GM21786 (cell line): ENCODE measurements around the gene PGA3.
"Not testable (repeated sequence)": the region's sequence is repeated elsewhere in the genome, so short reads cannot be mapped to it uniquely, and the experiment has no call there.

Experiments
- ATAC-seq: cut with Tn5 transposase; IDR thresholded peaks from one replicate; pipeline ENCODE4 v1.9.1; 2021; ENCODE audit not compliant: unreplicated experiment

The PGA3 gene

GRCh38 chr11:61204502-61205059 is 1.3 kb downstream of the PGA3 start:
- not testable (repeated sequence) for ATAC-seq

GRCh38 chr11:61207636-61208310 is 4.5 kb downstream of the PGA3 start:
- ATAC-seq = not testable (repeated sequence)

- ATAC-seq = not testable (repeated sequence)
Observed at GRCh38 chr11:61210629-61211028, 7.3 kb downstream of the PGA3 start.

- not testable (repeated sequence) for ATAC-seq
Observed at GRCh38 chr11:61211327-61211952, 8.1 kb downstream of the PGA3 start.

- not testable (repeated sequence) for ATAC-seq
Observed at GRCh38 chr11:61212202-61212601, 8.9 kb downstream of the PGA3 start.

- ATAC-seq = not testable (repeated sequence)
Observed at GRCh38 chr11:61213711-61214324, 10.5 kb downstream of the PGA3 start.

- ATAC-seq = not testable (repeated sequence)
Observed at GRCh38 chr11:61218306-61218705, 15.0 kb downstream of the PGA3 start.

GRCh38 chr11:61219016-61219415 is 15.7 kb downstream of the PGA3 start:
- not testable (repeated sequence) for ATAC-seq

GRCh38 chr11:61222047-61222446 is 18.7 kb downstream of the PGA3 start, which contains the start of gene PGA4:
TSS of gene PGA4 (plus strand) at chr11:61222347. CDS start at chr11:61222401, 54 bp downstream.
- not testable (repeated sequence) for ATAC-seq

GRCh38 chr11:61222692-61223091 is 19.4 kb downstream of the PGA3 start:
- not testable (repeated sequence) for ATAC-seq

- not testable (repeated sequence) for ATAC-seq
Observed at GRCh38 chr11:61226457-61227137, 23.3 kb downstream of the PGA3 start.

- not testable (repeated sequence) for ATAC-seq
Observed at GRCh38 chr11:61229458-61229857, 26.1 kb downstream of the PGA3 start.

GRCh38 chr11:61231033-61231432 is 27.7 kb downstream of the PGA3 start:
- ATAC-seq = not testable (repeated sequence)

- ATAC-seq = not testable (repeated sequence)
Observed at GRCh38 chr11:61231585-61231984, 28.3 kb downstream of the PGA3 start.

GRCh38 chr11:61232548-61233145 is 29.3 kb downstream of the PGA3 start:
- not testable (repeated sequence) for ATAC-seq

- not testable (repeated sequence) for ATAC-seq
Observed at GRCh38 chr11:61237130-61237529, 33.8 kb downstream of the PGA3 start.

- ATAC-seq = not testable (repeated sequence)
Observed at GRCh38 chr11:61240288-61240687, 37.0 kb downstream of the PGA3 start.

GRCh38 chr11:61240875-61241274 is 37.6 kb downstream of the PGA3 start, which contains the start of gene PGA5:
TSS of gene PGA5 (plus strand) at chr11:61241175. CDS start at chr11:61241227, 52 bp downstream.
- ATAC-seq = not testable (repeated sequence)

- not testable (repeated sequence) for ATAC-seq
Observed at GRCh38 chr11:61241526-61241925, 38.2 kb downstream of the PGA3 start.

GRCh38 chr11:61245284-61245964 is 42.1 kb downstream of the PGA3 start:
- ATAC-seq = not testable (repeated sequence)
